Lung (tissue), 12 donors: ENCODE data around the gene TXNDC12. TPM values are rescaled to one million over a fixed set of nuclear protein-coding genes. Genes with fewer than 3 reads are reported as not detected.
A peak's percentile ranks its signal among the peaks of the same experiment; 100 is the strongest.
"Not testable (repeated sequence)": the region's sequence is repeated elsewhere in the genome, so short reads cannot be mapped to it uniquely, and the experiment has no call there.

Source experiments
- ATAC-seq: fragments of 200-7000 bp; cut with Tn5 transposase; one replicate; pipeline ENCODE4 v1.9.1; 2020; ENCODE audit warnings: moderate number of reproducible peaks; ENCODE audit not compliant: insufficient read depth, low FRiP score
- DNase-seq, 3 donors: peaks; one replicate each; pipeline ENCODE4 v3.0.0-alpha.2; 2013 to 2017
- H3K27ac ChIP-seq, 2 donors: one replicate each; pipeline ENCODE4 v1.5.1; 2013; ENCODE audit warnings: mild to moderate bottlenecking in 2 of 2, moderate library complexity in 2 of 2, control low read depth in 1 of 2, inconsistent platforms in 1 of 2, low read depth in 1 of 2, low read length in 1 of 2
- H3K27me3 ChIP-seq, 3 donors: one replicate each; pipeline ENCODE4 v1.5.1; 2013; ENCODE audit warnings: low read length in 2 of 3; ENCODE audit not compliant: control insufficient read depth in 3 of 3, insufficient read depth in 3 of 3
- H3K36me3 ChIP-seq, 4 donors: one replicate each; pipeline ENCODE4 v1.5.1; 2013; ENCODE audit warnings: low read length in 4 of 4, mild to moderate bottlenecking in 1 of 4, moderate library complexity in 1 of 4; ENCODE audit not compliant: control insufficient read depth in 4 of 4, insufficient read depth in 4 of 4
- H3K4me1 ChIP-seq, 5 donors: one replicate each; pipeline ENCODE4 v1.5.1; 2013; ENCODE audit warnings: low read length in 5 of 5, mild to moderate bottlenecking in 2 of 5, moderate library complexity in 1 of 5; ENCODE audit not compliant: control insufficient read depth in 5 of 5, insufficient read depth in 5 of 5
- H3K4me3 ChIP-seq: one replicate; pipeline ENCODE4 v1.5.1; 2013; ENCODE audit warnings: mild to moderate bottlenecking, control low read depth, moderate library complexity
- H3K9ac ChIP-seq, 2 donors: one replicate each; pipeline ENCODE4 v1.5.1; 2013; ENCODE audit warnings: low read length in 2 of 2, control low read depth in 1 of 2; ENCODE audit not compliant: insufficient read depth in 1 of 2
- H3K9me3 ChIP-seq, 4 donors: one replicate each; pipeline ENCODE4 v1.5.1; 2013; ENCODE audit warnings: low read length in 3 of 4, mild to moderate bottlenecking in 1 of 4, moderate library complexity in 1 of 4; ENCODE audit not compliant: control insufficient read depth in 4 of 4, insufficient read depth in 3 of 4
- WGBS, 2 donors: extraction: QIAGEN DNeasy Blood & Tissue Kit; methylation state at CpG; one replicate each; pipeline ENCODE4 v1.1.7; 2013; 5-methylcytosine and 5-hydroxymethylcytosine counted together
- polyA plus RNA-seq, 2 donors: library from polyadenylated mRNA; stranded (reverse); fragments of 200-250 nt; gene quantifications; one replicate each; pipeline ENCODE4 v1.2.1, GENCODE V29; 2013
- total RNA-seq, 2 donors: library from RNA; depleted of rRNA in 1 of 2; stranded (reverse); fragments of >200 nt in 1 of 2; gene quantifications; one replicate each; pipeline ENCODE4 v1.2.1, GENCODE V29; 2014 to 2021
- TF ChIP-seq, protein P1 (sequence below): IDR thresholded peaks from 2 replicates; pipeline ENCODE4 v1.5.1; 2012; ENCODE audit warnings: mild to moderate bottlenecking; ENCODE audit errors: control extremely low read depth, extremely low read depth
- donor health status: control.
- donor health status: control.
- donor health status: Bipolar disorder and iron deficiency.
- donor health status: healthy.
- donor health status: DM: yes; HTN: yes; CAD: no.

Gene TXNDC12
- total and polyA plus RNA-seq, 4 donors, result 15.8 to 51.9 (median 29.9) TPM

- Histone ChIP-seq H3K4me1 (peaks cover 7 to 18% (median 8%) of the 10 kb centered on the region in 5 donors), H3K36me3 (peaks cover 0 to 3% (median 1%) of the 10 kb centered on the region in 4 donors), H3K4me3 (peak overlapping the region; percentile 94), H3K27me3 (no peaks in the 10 kb centered on the region), H3K9me3 (no peaks in the 10 kb centered on the region), H3K27ac (no peak overlapping the region), H3K9ac (peak overlapping the region; percentile 1 to 94)
- ATAC-seq (no peak), DNase-seq (no peak)
- TF ChIP-seq, protein P1, sequence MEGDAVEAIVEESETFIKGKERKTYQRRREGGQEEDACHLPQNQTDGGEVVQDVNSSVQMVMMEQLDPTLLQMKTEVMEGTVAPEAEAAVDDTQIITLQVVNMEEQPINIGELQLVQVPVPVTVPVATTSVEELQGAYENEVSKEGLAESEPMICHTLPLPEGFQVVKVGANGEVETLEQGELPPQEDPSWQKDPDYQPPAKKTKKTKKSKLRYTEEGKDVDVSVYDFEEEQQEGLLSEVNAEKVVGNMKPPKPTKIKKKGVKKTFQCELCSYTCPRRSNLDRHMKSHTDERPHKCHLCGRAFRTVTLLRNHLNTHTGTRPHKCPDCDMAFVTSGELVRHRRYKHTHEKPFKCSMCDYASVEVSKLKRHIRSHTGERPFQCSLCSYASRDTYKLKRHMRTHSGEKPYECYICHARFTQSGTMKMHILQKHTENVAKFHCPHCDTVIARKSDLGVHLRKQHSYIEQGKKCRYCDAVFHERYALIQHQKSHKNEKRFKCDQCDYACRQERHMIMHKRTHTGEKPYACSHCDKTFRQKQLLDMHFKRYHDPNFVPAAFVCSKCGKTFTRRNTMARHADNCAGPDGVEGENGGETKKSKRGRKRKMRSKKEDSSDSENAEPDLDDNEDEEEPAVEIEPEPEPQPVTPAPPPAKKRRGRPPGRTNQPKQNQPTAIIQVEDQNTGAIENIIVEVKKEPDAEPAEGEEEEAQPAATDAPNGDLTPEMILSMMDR, result no peak
- 52 to 62% methylated on average over 5 of the region's 5 CpGs for WGBS, 2 donors
Measured at GRCh38 chr1:52032124-52032784, 22.7 kb downstream of the TXNDC12 start.

DNA sequence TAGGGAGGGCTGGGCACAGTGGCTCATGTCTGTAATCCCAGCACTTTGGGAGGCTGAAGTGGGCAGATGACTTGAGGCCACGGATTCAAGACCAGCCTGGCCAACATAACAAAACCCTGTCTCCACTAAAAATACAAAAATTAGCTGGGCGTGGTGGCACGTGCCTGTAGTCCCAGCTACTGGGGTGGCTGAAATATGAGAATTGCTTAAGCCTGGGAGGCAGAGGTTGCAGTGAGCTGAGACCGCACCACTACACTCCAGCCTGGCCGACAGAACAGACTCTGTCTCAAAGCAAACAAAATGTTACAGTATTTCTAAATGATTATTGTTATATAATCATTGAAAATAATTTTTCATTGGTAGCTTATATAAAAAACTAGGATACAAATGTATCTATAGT lies 26.2 kb downstream of the TXNDC12 start:
- not testable (repeated sequence) for H3K27ac ChIP-seq
- WGBS, 2 donors, result 76 to 78% methylated on average over 5 of the region's 5 CpGs

DNA sequence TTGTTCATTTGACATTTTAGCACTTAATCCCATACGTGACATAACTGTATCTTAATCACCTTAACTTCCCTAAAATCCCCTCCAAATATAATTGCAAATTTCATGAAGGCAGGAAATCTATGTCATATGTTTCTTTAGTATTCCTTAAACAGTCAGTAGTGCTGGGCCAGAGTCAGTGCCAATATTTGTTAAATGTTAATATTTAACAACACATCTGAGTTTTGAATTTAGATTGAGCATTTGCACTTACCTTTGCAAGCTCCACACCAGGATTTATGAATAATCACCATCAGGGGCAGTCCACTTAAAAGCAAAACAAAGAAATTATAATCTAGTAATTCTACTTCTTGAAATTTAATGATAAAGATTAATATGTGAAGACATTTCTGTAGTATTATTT lies 26.7 kb downstream of the TXNDC12 start:
- ATAC-seq (no peak), DNase-seq (peak in 1 of 3 donors; percentile 40)
- Histone ChIP-seq H3K4me1 (peaks cover 7 to 13% (median 8%) of the 10 kb centered on the region in 5 donors), H3K9me3 (no peaks in the 10 kb centered on the region), H3K4me3 (no peak overlapping the region), H3K36me3 (peaks cover 0 to 14% (median 8%) of the 10 kb centered on the region in 4 donors), H3K27me3 (no peaks in the 10 kb centered on the region), H3K27ac (no peak overlapping the region), H3K9ac (no peak overlapping the region)
- 42 to 48% methylated on average over 1 of the region's 1 CpG for WGBS, 2 donors
- TF ChIP-seq, protein P1, result no peak

More for the DNA sequence above, 26.2 kb downstream of the TXNDC12 start:
- not testable (repeated sequence) for ATAC-seq, H3K9me3 ChIP-seq, H3K4me3 ChIP-seq, H3K27me3 ChIP-seq, H3K9ac ChIP-seq, H3K36me3 ChIP-seq, DNase-seq
- peaks cover 7 to 15% (median 8%) of the 10 kb centered on the region in 5 donors for H3K4me1 ChIP-seq

GRCh38 chr1:52026278-52026677 lies 28.7 kb downstream of the TXNDC12 start:
- TF ChIP-seq, protein P1, result no peak
- H3K27me3 ChIP-seq, result no peaks in the 10 kb centered on the region
- H3K4me3 ChIP-seq, result no peak overlapping the region
- peaks cover 0 to 25% (median 14%) of the 10 kb centered on the region in 4 donors for H3K36me3 ChIP-seq
- H3K9ac ChIP-seq, result no peak overlapping the region
- DNase-seq, result no peak
- H3K9me3 ChIP-seq, result no peaks in the 10 kb centered on the region
- no peak overlapping the region for H3K27ac ChIP-seq
- 95 to 97% methylated on average over 2 of the region's 2 CpGs for WGBS, 2 donors
- no peak for ATAC-seq
- H3K4me1 ChIP-seq, result no peaks in the 10 kb centered on the region
